SK-N-SH (cell line): ENCODE results near the gene NRIP3. TPM values are rescaled to one million over a fixed set of nuclear protein-coding genes. Genes with fewer than 3 reads are reported as not detected.

ENCODE experiments used
- CTCF ChIA-PET: fragments of 300-600, 350-600 bp; formaldehyde crosslinking; extraction: SDS; loops from one replicate; lab custom pipeline; 2021; lab: Yijun Ruan, JAX
- POLR2A ChIA-PET: fragments of 350-600 bp; sonication (Branson Sonifier 250); formaldehyde crosslinking; extraction: SDS; loops from one replicate; lab custom pipeline; 2020; ENCODE audit warnings: antibody characterized with exemption, inconsistent platforms; lab: Yijun Ruan, JAX
- DNase-seq: peaks from one replicate; pipeline ENCODE4 v3.0.0; 2012
- H2AFZ ChIP-seq: fragments of 200-600 bp; sonication (generic); 2 replicates; pipeline ENCODE4 v1.8.1; 2016; ENCODE audit warnings: antibody characterized with exemption, mild to moderate bottlenecking, low read depth
- H3F3A ChIP-seq: fragments of 200-600 bp; sonication (generic); replicated peaks from 2 replicates; pipeline ENCODE3; 2016; ENCODE audit warnings: antibody characterized with exemption, mild to moderate bottlenecking; ENCODE audit not compliant: insufficient read depth
- H3K27ac ChIP-seq, 2 experiments: fragments of 200-500 bp in 1 of 2; fragments of 200-600 bp in 1 of 2; sonication (Bioruptor generic) in 1 of 2; sonication (generic), shearing (Covaris generic) in 1 of 2; 2 replicates each; pipeline versions ENCODE4 v1.5.1 to v1.6.1; 2014 to 2016; ENCODE audit warnings: low read depth in 2 of 2, inconsistent platforms in 1 of 2, low read length in 1 of 2, mild to moderate bottlenecking in 1 of 2, mixed read lengths in 1 of 2
- H3K27me3 ChIP-seq: fragments of 200-600 bp; sonication (generic), shearing (Covaris generic); 2 replicates; pipeline ENCODE4 v1.6.1; 2016; ENCODE audit warnings: mixed run types; ENCODE audit not compliant: insufficient read depth
- H3K36me3 ChIP-seq, 2 experiments: fragments of 200-500 bp in 1 of 2; fragments of 200-600 bp in 1 of 2; sonication (Bioruptor generic) in 1 of 2; sonication (generic) in 1 of 2; replicated peaks in 1 of 2; 2 replicates each; pipeline versions ENCODE3 to v1.5.1; 2014 to 2016; ENCODE audit warnings: low read length in 1 of 2, mild to moderate bottlenecking in 1 of 2; ENCODE audit not compliant: insufficient read depth in 2 of 2, control insufficient read depth in 1 of 2
- H3K4me1 ChIP-seq, 2 experiments: fragments of 200-500 bp in 1 of 2; fragments of 200-600 bp in 1 of 2; sonication (Bioruptor generic) in 1 of 2; sonication (generic), shearing (Covaris generic) in 1 of 2; 2 replicates each; pipeline versions ENCODE4 v1.5.1 to v1.6.1; 2014 to 2016; ENCODE audit warnings: low read depth in 1 of 2, low read length in 1 of 2, mixed run types in 1 of 2; ENCODE audit not compliant: insufficient read depth in 2 of 2, control insufficient read depth in 1 of 2
- H3K4me2 ChIP-seq: fragments of 200-600 bp; sonication (generic), shearing (Covaris generic); 2 replicates; pipeline ENCODE4 v1.6.1; 2017; ENCODE audit warnings: mixed run types
- H3K4me3 ChIP-seq, 2 experiments: fragments of 200-500 bp in 1 of 2; fragments of 200-600 bp in 1 of 2; sonication (Bioruptor generic) in 1 of 2; sonication (generic), shearing (Covaris generic) in 1 of 2; 2 replicates each; pipeline versions ENCODE4 v1.5.1 to v1.8.1; 2014 to 2016; ENCODE audit warnings: low read depth in 2 of 2, inconsistent platforms in 1 of 2, low read length in 1 of 2, mild to moderate bottlenecking in 1 of 2, mixed read lengths in 1 of 2, moderate library complexity in 1 of 2
- H3K79me2 ChIP-seq: fragments of 200-600 bp; sonication (generic); 2 replicates; pipeline ENCODE4 v1.8.1; 2017; ENCODE audit warnings: mild to moderate bottlenecking; ENCODE audit not compliant: insufficient read depth
- H3K9ac ChIP-seq: fragments of 200-600 bp; sonication (generic); 2 replicates; pipeline ENCODE4 v1.6.1; 2017; ENCODE audit warnings: mixed run types
- H3K9me2 ChIP-seq: fragments of 200-600 bp; sonication (generic); 2 replicates; pipeline ENCODE4 v1.6.1; 2017; ENCODE audit warnings: mixed run types
- H3K9me3 ChIP-seq: fragments of 200-600 bp; sonication (generic); 2 replicates; pipeline ENCODE4 v1.6.1; 2017; ENCODE audit warnings: mixed run types, mild to moderate bottlenecking, moderate library complexity
- H4K20me1 ChIP-seq: fragments of 200-600 bp; sonication (generic); 2 replicates; pipeline ENCODE4 v1.6.1; 2017; ENCODE audit warnings: mild to moderate bottlenecking, mixed run types; ENCODE audit not compliant: insufficient read depth
- CTCF ChIP-seq: fragments of 200-600 bp; sonication (generic); IDR thresholded peaks from 2 replicates; pipeline ENCODE4 v1.6.1; 2017; ENCODE audit warnings: antibody characterized with exemption, mild to moderate bottlenecking, moderate library complexity
- MEF2A ChIP-seq: IDR thresholded peaks from 2 replicates; pipeline ENCODE4 v1.4.0; 2012; ENCODE audit warnings: low read depth, borderline replicate concordance
- NRF1 ChIP-seq: IDR thresholded peaks from 2 replicates; pipeline ENCODE4 v1.6.1; 2012; ENCODE audit warnings: low read depth, mild to moderate bottlenecking, low read length
- PBX3 ChIP-seq: IDR thresholded peaks from 2 replicates; pipeline ENCODE4; 2012
- RAD21 ChIP-seq: IDR thresholded peaks from 2 replicates; pipeline ENCODE4 v1.6.1; 2012; ENCODE audit warnings: mild to moderate bottlenecking, low read length
- RXRA ChIP-seq: IDR thresholded peaks from 2 replicates; pipeline ENCODE4 v1.4.0; 2012; ENCODE audit warnings: low read depth, mild to moderate bottlenecking, borderline replicate concordance
- SMC3 ChIP-seq: IDR thresholded peaks from 2 replicates; pipeline ENCODE4 v1.6.1; 2012; ENCODE audit warnings: low read depth, low read length, improper control_type of control experiment
- USF1 ChIP-seq: IDR thresholded peaks from 2 replicates; pipeline ENCODE4 v1.4.0; 2012; ENCODE audit warnings: low read depth, borderline replicate concordance
- ZBTB33 ChIP-seq: IDR thresholded peaks from 2 replicates; pipeline ENCODE4 v1.4.0; 2012; ENCODE audit warnings: low read depth, borderline replicate concordance
- WGBS: methylation state at CpG from one replicate; pipeline ENCODE4 v1.1.6; 2017; ENCODE audit warnings: low lambda C conversion rate; 5-methylcytosine and 5-hydroxymethylcytosine counted together
- polyA plus RNA-seq, 3 experiments: library from polyadenylated mRNA; depleted of rRNA; stranded (reverse); fragments of >200 nt; gene quantifications; 2 replicates each; pipeline ENCODE4 v1.2.3, GENCODE V29; 2012

NRIP3 gene
- polyA plus RNA-seq, 1 of the 3 experiments (the other 2 are of a cell fraction), result 2.1 TPM

GRCh38 chr11:8959546-8960166 lies 44.1 kb downstream of the NRIP3 start:
- peaks cover 9 to 12% of the 10 kb centered on the region in 2 experiments; a peak in 3 of 4 replicates for H3K4me1 ChIP-seq
- H3K36me3 ChIP-seq, result peaks cover 8 to 20% of the 10 kb centered on the region in 2 experiments
- H3K4me3 ChIP-seq, result peak overlapping the region in 1 of 2 experiments; percentile 14; a peak in 2 of 4 replicates
- H2AFZ ChIP-seq, result no peak overlapping the region
- WGBS, result 39% methylated on average over 2 of the region's 2 CpGs
- H3K79me2 ChIP-seq, result peaks cover 71% of the 10 kb centered on the region
- H3K27ac ChIP-seq, result peak overlapping the region in 1 of 2 experiments; percentile 40; a peak in 1 of 4 replicates
- H4K20me1 ChIP-seq, result no peaks in the 10 kb centered on the region
- ChIA-PET CTCF (interaction anchor here (0.7 to 2.1 kb wide), 32 partner anchors 10 to 953 kb away, joined by 3 to 23 read pairs (median 4); partner anchors contain the start of genes ASCL3 and C11orf16), POLR2A (interaction anchor here (1.0 to 1.4 kb wide), 3 partner anchors 251 to 278 kb away, joined by 3 to 6 read pairs (median 3); partner anchors contain the start of genes RPL27A and TRIM66)
- H3F3A ChIP-seq, result peaks cover 5% of the 10 kb centered on the region
- H3K27me3 ChIP-seq, result no peaks in the 10 kb centered on the region
- H3K4me2 ChIP-seq, result peak overlapping the region; percentile 67
- H3K9me2 ChIP-seq, result no peaks in the 10 kb centered on the region
- DNase-seq, result peak; percentile 67
- H3K9me3 ChIP-seq, result no peaks in the 10 kb centered on the region
- H3K9ac ChIP-seq, result no peak overlapping the region
- TF ChIP-seq MEF2A (no peak), NRF1 (no peak), USF1 (no peak), SMC3 (peak; percentile 61), RXRA (no peak), PBX3 (no peak), RAD21 (peak; percentile 81), ZBTB33 (no peak), CTCF (peak; percentile 74)
- TF ChIP-seq, all 33 proteins: peak for 3
